Sciatic nerve (tissue), 2 donors: Measurements from ENCODE around the gene ZBTB17. TPM values are rescaled to one million over a fixed set of nuclear protein-coding genes. Genes with fewer than 3 reads are reported as not detected.
"Not testable (repeated sequence)": the region's sequence is repeated elsewhere in the genome, so short reads cannot be mapped to it uniquely, and the experiment has no call there.

ENCODE experiments used
- ATAC-seq: fragments of 200-7000 bp; cut with Tn5 transposase; one replicate; pipeline ENCODE4 v1.9.1; 2020; ENCODE audit warnings: mild to moderate bottlenecking, moderate library complexity
- DNase-seq: peaks from one replicate; pipeline ENCODE4 v3.0.0-alpha.2; 2020; ENCODE audit warnings: low spot score
- intact Hi-C: fragments of 100-400 bp; cut with DNase I; formaldehyde crosslinking; loops from one replicate; pipeline ENCODE4 v1.14.2; 2022
- total RNA-seq: library from RNA; stranded (reverse); fragmentation: NEBNext Ultra II Directional; extraction: Animal tissue kit (Norgen Biotek cat#: 25700); gene quantifications from one replicate; pipeline ENCODE4 v1.2.1, GENCODE V29; 2021
- donor health status: DM: no; HTN: no; CAD: no.
- donor health status: DM: no; HTN: no; CAD: no.

The ZBTB17 gene
- total RNA-seq, 1 donor from 2014 or later = 37.7 TPM

GRCh38 chr1:16013220-16013907 is 37.5 kb upstream of the ZBTB17 start:
- intact Hi-C loops = no loop called here
- DNase-seq (peak; percentile 77), ATAC-seq (peak; percentile 54)

- no peak for DNase-seq
- intact Hi-C loops = no loop called here
- ATAC-seq = peak; percentile 21
Observed at GRCh38 chr1:16012590-16013219, 36.8 kb upstream of the ZBTB17 start.

GRCh38 chr1:16011936-16012589 is 36.2 kb upstream of the ZBTB17 start:
- DNase-seq (no peak), ATAC-seq (no peak)
- intact Hi-C loops = no loop called here

- intact Hi-C loops = no loop called here
- DNase-seq (no peak), ATAC-seq (no peak)
Observed at GRCh38 chr1:16010837-16011236, 34.9 kb upstream of the ZBTB17 start.

GRCh38 chr1:16009678-16010077 is 33.8 kb upstream of the ZBTB17 start:
- intact Hi-C loops = no loop called here
- DNase-seq = no peak
- no peak for ATAC-seq

GRCh38 chr1:16009030-16009460 is 33.1 kb upstream of the ZBTB17 start:
- DNase-seq (peak; percentile 89), ATAC-seq (peak; percentile 72)
- intact Hi-C loops = no loop called here

GRCh38 chr1:16007671-16008341 is 31.9 kb upstream of the ZBTB17 start:
- DNase-seq (no peak), ATAC-seq (no peak)
- intact Hi-C loops = no loop called here

GRCh38 chr1:16006552-16007485 is 30.9 kb upstream of the ZBTB17 start:
- no peak for DNase-seq
- ATAC-seq = no peak
- intact Hi-C loops = no loop called here

GRCh38 chr1:16006010-16006409 is 30.1 kb upstream of the ZBTB17 start:
- ATAC-seq = no peak
- intact Hi-C loops = no loop called here
- no peak for DNase-seq

GRCh38 chr1:16005597-16005996 is 29.7 kb upstream of the ZBTB17 start:
- intact Hi-C loops = no loop called here
- DNase-seq = no peak
- ATAC-seq = no peak

GRCh38 chr1:16001274-16001673 is 25.4 kb upstream of the ZBTB17 start:
- DNase-seq, ATAC-seq, intact Hi-C loops: not testable (repeated sequence)

GRCh38 chr1:15998929-15999328 is 23.0 kb upstream of the ZBTB17 start:
- no peak for ATAC-seq
- DNase-seq = no peak
- intact Hi-C loops = loop anchor here (10.0 kb wide), 1 partner anchor 184 kb away; no protein-coding TSS in a partner anchor

GRCh38 chr1:15997637-15998280 is 21.9 kb upstream of the ZBTB17 start:
- ATAC-seq = no peak
- no peak for DNase-seq
- intact Hi-C loops = loop anchor here (10.0 kb wide), 1 partner anchor 183 kb away; no protein-coding TSS in a partner anchor

GRCh38 chr1:15997076-15997585 is 21.2 kb upstream of the ZBTB17 start:
- no peak for DNase-seq
- intact Hi-C loops = loop anchor here (10.0 kb wide), 1 partner anchor 182 kb away; no protein-coding TSS in a partner anchor
- ATAC-seq = no peak

- intact Hi-C loops = loop anchor here (10.0 kb wide), 1 partner anchor 180 kb away; no protein-coding TSS in a partner anchor
- ATAC-seq = peak; percentile 88
- DNase-seq = peak; percentile 82
Observed at GRCh38 chr1:15994590-15995351, 18.9 kb upstream of the ZBTB17 start.

- intact Hi-C loops = loop anchor here (10.0 kb wide), 1 partner anchor 179 kb away; no protein-coding TSS in a partner anchor
- ATAC-seq = no peak
Observed at GRCh38 chr1:15994081-15994480, 18.2 kb upstream of the ZBTB17 start.

GRCh38 chr1:15993666-15994065 is 17.8 kb upstream of the ZBTB17 start:
- DNase-seq = no peak
- intact Hi-C loops = loop anchor here (10.0 kb wide), 1 partner anchor 179 kb away; no protein-coding TSS in a partner anchor

More at GRCh38 chr1:15994081-15994480, 18.2 kb upstream of the ZBTB17 start:
- no peak for DNase-seq

More at GRCh38 chr1:15993666-15994065, 17.8 kb upstream of the ZBTB17 start:
- ATAC-seq = no peak
